H9 (cell line): Measurements from ENCODE around the gene NPTXR. TPM values are rescaled to one million over a fixed set of nuclear protein-coding genes. Genes with fewer than 3 reads are reported as not detected.

ENCODE experiments used
- DNase-seq: peaks from one replicate; pipeline ENCODE4 v3.0.0-alpha.2; 2017
- H2AFZ ChIP-seq: one replicate; pipeline ENCODE4 v1.6.1; 2013; ENCODE audit warnings: mild to moderate bottlenecking, low read length, control low read depth, moderate library complexity
- H2AK5ac ChIP-seq: 2 replicates; pipeline ENCODE4 v1.6.1; 2013; ENCODE audit warnings: low read length, control low read depth, mixed read lengths; ENCODE audit not compliant: insufficient read length
- H2BK120ac ChIP-seq: one replicate; pipeline ENCODE4 v1.6.1; 2013; ENCODE audit warnings: low read depth, mild to moderate bottlenecking, low read length, control low read depth, inconsistent platforms; ENCODE audit not compliant: poor library complexity, severe bottlenecking
- H2BK12ac ChIP-seq: 2 replicates; pipeline ENCODE4 v1.6.1; 2013; ENCODE audit warnings: low read length, control low read depth, mixed read lengths, low read depth; ENCODE audit not compliant: insufficient read length
- H2BK15ac ChIP-seq: 2 replicates; pipeline ENCODE4 v1.6.1; 2013; ENCODE audit warnings: low read depth, low read length, control low read depth
- H2BK20ac ChIP-seq: one replicate; pipeline ENCODE4 v1.6.1; 2013; ENCODE audit warnings: low read depth, mild to moderate bottlenecking, low read length, control low read depth, inconsistent platforms; ENCODE audit not compliant: poor library complexity, severe bottlenecking
- H2BK5ac ChIP-seq: 2 replicates; pipeline ENCODE4 v1.6.1; 2013; ENCODE audit warnings: low read length, control low read depth, mixed read lengths; ENCODE audit not compliant: insufficient read length
- H3K14ac ChIP-seq: 2 replicates; pipeline ENCODE4 v1.6.1; 2013; ENCODE audit warnings: low read length, control low read depth; ENCODE audit not compliant: insufficient read depth
- H3K18ac ChIP-seq: 2 replicates; pipeline ENCODE4 v1.6.1; 2013; ENCODE audit warnings: low read depth, mild to moderate bottlenecking, mixed read lengths, low read length, control low read depth; ENCODE audit not compliant: insufficient read length
- H3K23ac ChIP-seq: 2 replicates; pipeline ENCODE4 v1.6.1; 2013; ENCODE audit warnings: low read length, control low read depth, mixed read lengths, low read depth; ENCODE audit not compliant: insufficient read length
- H3K23me2 ChIP-seq: 2 replicates; pipeline ENCODE4 v1.6.1; 2013; ENCODE audit warnings: low read depth, mild to moderate bottlenecking, mixed read lengths, low read length, control low read depth; ENCODE audit not compliant: insufficient read length, poor library complexity, severe bottlenecking
- H3K27ac ChIP-seq: 2 replicates; pipeline ENCODE4 v1.5.1; 2013; ENCODE audit warnings: low read length, control low read depth, mixed read lengths, low read depth; ENCODE audit not compliant: insufficient read length
- H3K27me3 ChIP-seq: 2 replicates; pipeline ENCODE4 v1.6.1; 2013; ENCODE audit warnings: low read length, control low read depth, inconsistent platforms; ENCODE audit not compliant: insufficient read depth
- H3K4ac ChIP-seq: 2 replicates; pipeline ENCODE4 v1.6.1; 2013; ENCODE audit warnings: low read depth, mild to moderate bottlenecking, control low read depth, inconsistent platforms, low read length, moderate library complexity
- H3K4me1 ChIP-seq: 2 replicates; pipeline ENCODE4 v1.6.1; 2013; ENCODE audit warnings: low read length, control low read depth, inconsistent platforms; ENCODE audit not compliant: insufficient read depth
- H3K4me2 ChIP-seq: 2 replicates; pipeline ENCODE4 v1.6.1; 2013; ENCODE audit warnings: low read length, control low read depth, mixed read lengths; ENCODE audit not compliant: insufficient read length, insufficient read depth
- H3K56ac ChIP-seq: 2 replicates; pipeline ENCODE4 v1.6.1; 2013; ENCODE audit warnings: low read depth, mild to moderate bottlenecking, mixed read lengths, low read length, control low read depth; ENCODE audit not compliant: insufficient read length
- H3K79me1 ChIP-seq: 2 replicates; pipeline ENCODE4 v1.6.1; 2013; ENCODE audit warnings: low read depth, mild to moderate bottlenecking, moderate library complexity, low read length, control low read depth, inconsistent platforms; ENCODE audit not compliant: insufficient read depth, poor library complexity, severe bottlenecking
- H3K79me2 ChIP-seq: 2 replicates; pipeline ENCODE4 v1.6.1; 2013; ENCODE audit warnings: low read length, control low read depth, inconsistent platforms; ENCODE audit not compliant: insufficient read depth
- H3K9ac ChIP-seq: 2 replicates; pipeline ENCODE4 v1.6.1; 2013; ENCODE audit warnings: low read length, control low read depth, mixed read lengths; ENCODE audit not compliant: insufficient read length; ENCODE audit errors: extremely low read depth
- H3K9me3 ChIP-seq: one replicate; pipeline ENCODE4 v1.6.1; 2013; ENCODE audit warnings: low read depth, low read length, inconsistent platforms; ENCODE audit not compliant: control insufficient read depth
- H3T11ph ChIP-seq: one replicate; pipeline ENCODE4 v1.6.1; 2013; ENCODE audit warnings: mild to moderate bottlenecking, low read length, control low read depth, inconsistent platforms
- H4K20me1 ChIP-seq: one replicate; pipeline ENCODE4 v1.6.1; 2013; ENCODE audit not compliant: control insufficient read depth, insufficient read length, insufficient read depth
- H4K5ac ChIP-seq: 2 replicates; pipeline ENCODE4 v1.6.1; 2013; ENCODE audit warnings: low read depth, mild to moderate bottlenecking, mixed read lengths, low read length, control low read depth; ENCODE audit not compliant: insufficient read length
- H4K8ac ChIP-seq: replicated peaks from 2 replicates; pipeline ENCODE4 v1.6.1; 2013; ENCODE audit warnings: low read length, control low read depth, mixed read lengths, low read depth; ENCODE audit not compliant: insufficient read length
- H4K91ac ChIP-seq: 2 replicates; pipeline ENCODE4 v1.6.1; 2013; ENCODE audit warnings: low read depth, mild to moderate bottlenecking, moderate library complexity, mixed read lengths, low read length, control low read depth; ENCODE audit not compliant: insufficient read length
- H3K27ac Mint-ChIP-seq, 3 experiments: 2 replicates in 2 of 3; 3 replicates in 1 of 3; pipeline ENCODE4 v1.8.0; 2020 to 2021; ENCODE audit warnings: mixed read lengths in 3 of 3, mild to moderate bottlenecking in 1 of 3, moderate library complexity in 1 of 3
- H3K27me3 Mint-ChIP-seq: 2 replicates; pipeline ENCODE4 v1.8.0; 2021; ENCODE audit warnings: low read depth, mild to moderate bottlenecking, moderate library complexity, mixed read lengths
- H3K36me3 Mint-ChIP-seq, 3 experiments: 2 replicates in 2 of 3; 3 replicates in 1 of 3; pipeline ENCODE4 v1.8.0; 2020 to 2021; ENCODE audit warnings: low read depth in 3 of 3, mixed read lengths in 3 of 3; ENCODE audit not compliant: insufficient read depth in 1 of 3
- H3K4me1 Mint-ChIP-seq, 2 experiments: 2 replicates each; pipeline ENCODE4 v1.8.0; 2020; ENCODE audit warnings: mixed read lengths in 2 of 2
- H3K4me3 Mint-ChIP-seq, 2 experiments: 2 replicates in 1 of 2; 3 replicates in 1 of 2; pipeline ENCODE4 v1.8.0; 2020 to 2021; ENCODE audit warnings: mild to moderate bottlenecking in 2 of 2, mixed read lengths in 2 of 2, moderate library complexity in 1 of 2
- H3K9me3 Mint-ChIP-seq, 2 experiments: 2 replicates in 1 of 2; 3 replicates in 1 of 2; pipeline ENCODE4 v1.8.0; 2020; ENCODE audit warnings: mild to moderate bottlenecking in 2 of 2, mixed read lengths in 2 of 2, moderate library complexity in 1 of 2
- CTCF ChIP-seq: fragments of 200-600 bp; sonication (generic); conservative IDR thresholded peaks from 3 replicates; pipeline ENCODE4 v1.8.0; 2021; ENCODE audit warnings: antibody characterized with exemption, mild to moderate bottlenecking
- WGBS: extraction: QIAGEN DNeasy Blood & Tissue Kit; methylation state at CpG from one replicate; pipeline ENCODE4 v1.1.7; 2013; ENCODE audit warnings: missing lambda C conversion rate, low lambda C conversion rate, mixed read lengths; ENCODE audit not compliant: insufficient read length; ENCODE audit errors: extremely low coverage; 5-methylcytosine and 5-hydroxymethylcytosine counted together
- total RNA-seq: library from RNA; stranded (reverse); gene quantifications from 2 replicates; pipeline ENCODE4 v1.2.1, GENCODE V29; 2021

NPTXR gene
- total RNA-seq, 1 experiment from 2014 or later, result 8.1 TPM

GRCh38 chr22:38772623-38772873 lies 71.3 kb downstream of the NPTXR start:
- no peak overlapping the region for H3K14ac ChIP-seq
- H3K79me2 ChIP-seq, result no peaks in the 10 kb centered on the region
- no peaks in the 10 kb centered on the region for H3K9me3 ChIP-seq
- H3K23me2 ChIP-seq, result no peaks in the 10 kb centered on the region
- no peak overlapping the region for H2BK120ac ChIP-seq
- H2BK20ac ChIP-seq, result no peak overlapping the region
- no peak for DNase-seq
- no peak overlapping the region for H3K4ac ChIP-seq
- Mint-ChIP-seq H3K4me1 (peaks cover 4 to 17% of the 10 kb centered on the region in 2 experiments), H3K9me3 (no peaks in the 10 kb centered on the region), H3K4me3 (no peak overlapping the region), H3K27me3 (peaks cover 2% of the 10 kb centered on the region), H3K27ac (no peak overlapping the region; a peak in 1 of 7 replicates), H3K36me3 (no peaks in the 10 kb centered on the region)
- H3K27ac ChIP-seq, result no peak overlapping the region
- H3K23ac ChIP-seq, result no peak overlapping the region
- H4K20me1 ChIP-seq, result no peaks in the 10 kb centered on the region
- H4K8ac ChIP-seq, result no peak overlapping the region
- H3K9ac ChIP-seq, result no peak overlapping the region
- no peak overlapping the region for H3K4me2 ChIP-seq
- no peak overlapping the region for H2AK5ac ChIP-seq
- H4K91ac ChIP-seq, result no peak overlapping the region
- H2BK5ac ChIP-seq, result no peak overlapping the region
- no peaks in the 10 kb centered on the region for H3K27me3 ChIP-seq
- no CpG with 5 or more reads among the region's 8 CpGs for WGBS
- no peak overlapping the region for H2AFZ ChIP-seq
- H3K79me1 ChIP-seq, result no peaks in the 10 kb centered on the region
- no peak overlapping the region for H2BK15ac ChIP-seq
- H4K5ac ChIP-seq, result no peak overlapping the region
- H3T11ph ChIP-seq, result no peak overlapping the region
- no peak for TF ChIP-seq CTCF
- H2BK12ac ChIP-seq, result no peak overlapping the region
- H3K18ac ChIP-seq, result no peak overlapping the region
- H3K4me1 ChIP-seq, result no peaks in the 10 kb centered on the region
- no peak overlapping the region for H3K56ac ChIP-seq
